GM21786 (cell line): ENCODE data around the gene L2HGDH.

Experiments
- ATAC-seq: cut with Tn5 transposase; IDR thresholded peaks from one replicate; pipeline ENCODE4 v1.9.1; 2021; ENCODE audit not compliant: unreplicated experiment

L2HGDH gene

DNA sequence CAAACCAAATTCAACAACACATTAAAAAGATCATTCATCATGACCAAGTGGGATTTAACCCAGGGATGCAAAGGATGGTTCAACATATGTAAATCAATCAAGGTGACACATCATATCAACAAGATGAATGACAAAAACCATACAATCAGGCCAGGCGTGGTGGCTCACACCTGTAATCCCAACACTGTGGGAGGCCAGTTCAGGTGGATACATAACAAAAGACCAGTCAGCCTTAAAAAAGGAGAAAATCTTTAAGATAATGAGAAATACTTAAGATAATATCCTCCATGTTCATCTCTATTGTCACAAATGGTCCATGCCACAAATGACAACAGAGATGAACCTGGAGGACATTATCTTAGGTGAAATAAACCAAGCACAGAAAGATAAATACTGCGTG is 12.4 kb downstream of the L2HGDH start:
- ATAC-seq, result no peak

DNA sequence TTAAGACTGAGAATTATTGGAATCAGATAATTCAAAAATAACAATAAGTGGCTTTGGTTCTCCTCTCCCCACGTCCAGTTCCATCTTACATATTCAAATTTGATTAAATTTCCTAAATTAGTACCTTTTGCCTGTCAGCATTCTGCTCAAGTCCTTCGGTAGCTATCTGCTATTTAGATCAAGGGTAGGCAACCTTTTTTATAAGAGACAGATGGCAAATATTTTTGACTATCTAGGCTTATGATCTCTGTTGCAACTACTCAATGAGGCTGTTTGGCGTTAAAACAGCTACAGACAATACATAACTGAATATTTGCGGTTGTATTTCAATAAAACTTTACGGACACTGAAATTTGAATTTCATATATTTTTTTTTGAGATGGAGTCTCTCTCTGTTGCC is 21.7 kb downstream of the L2HGDH start:
- ATAC-seq, result no peak

DNA sequence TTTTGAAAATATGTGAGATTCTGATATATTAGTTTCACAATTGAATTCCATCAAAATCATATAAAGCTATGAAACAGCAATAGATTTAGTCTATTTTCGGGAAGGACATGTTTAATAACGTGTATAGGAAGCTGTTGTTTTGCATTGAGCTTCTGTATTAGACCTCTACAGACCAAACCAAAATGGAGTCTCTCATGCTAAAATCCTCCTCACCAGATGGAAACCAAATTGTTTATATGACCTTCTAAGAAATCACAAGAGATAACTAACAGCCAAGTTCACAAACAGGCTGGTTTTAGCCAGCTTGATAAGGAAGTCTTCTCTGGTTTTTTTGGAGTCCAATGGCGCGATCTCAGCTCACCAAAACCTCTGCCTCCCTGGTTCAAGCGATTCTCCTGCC is 23.9 kb downstream of the L2HGDH start:
- ATAC-seq, result no peak

DNA sequence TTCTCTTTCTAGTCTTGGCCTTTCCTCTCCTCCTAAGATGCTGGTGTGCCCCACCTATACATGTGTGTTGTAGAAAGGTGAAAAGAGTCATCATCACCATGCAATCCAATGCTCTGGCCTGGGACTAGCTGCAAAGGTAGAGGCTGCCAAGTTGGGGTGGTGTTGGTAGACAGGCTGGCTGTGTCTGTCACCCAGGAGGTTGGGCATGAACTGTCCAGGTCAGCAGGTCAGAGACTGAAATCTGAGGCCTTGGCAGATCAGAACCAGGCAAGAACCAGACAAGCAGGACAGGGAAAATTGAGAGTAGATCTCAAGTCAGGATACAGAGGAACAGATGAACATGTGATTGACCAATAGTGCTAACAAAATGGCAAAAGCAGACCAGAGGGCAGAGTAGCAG is 26.2 kb downstream of the L2HGDH start:
- no peak for ATAC-seq

DNA sequence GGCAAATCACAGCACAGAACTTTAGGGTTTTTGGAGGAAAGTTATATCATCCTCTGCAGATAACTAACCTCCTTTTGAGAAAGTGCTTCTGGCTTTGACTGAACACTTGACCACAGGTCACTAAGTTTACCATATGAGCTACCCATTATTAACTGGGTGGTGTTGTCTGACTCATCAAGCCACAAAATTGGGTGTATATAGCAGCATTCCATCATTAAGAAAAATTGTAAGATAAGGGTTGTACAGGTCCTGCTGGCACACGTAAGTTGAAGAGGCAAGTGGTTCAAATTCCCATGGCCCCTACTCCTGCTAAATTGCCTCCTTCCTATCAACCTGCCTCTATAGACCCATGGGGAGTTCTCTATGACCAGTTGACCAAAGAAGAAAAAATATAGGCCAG is 39.5 kb downstream of the L2HGDH start:
- no peak for ATAC-seq

DNA sequence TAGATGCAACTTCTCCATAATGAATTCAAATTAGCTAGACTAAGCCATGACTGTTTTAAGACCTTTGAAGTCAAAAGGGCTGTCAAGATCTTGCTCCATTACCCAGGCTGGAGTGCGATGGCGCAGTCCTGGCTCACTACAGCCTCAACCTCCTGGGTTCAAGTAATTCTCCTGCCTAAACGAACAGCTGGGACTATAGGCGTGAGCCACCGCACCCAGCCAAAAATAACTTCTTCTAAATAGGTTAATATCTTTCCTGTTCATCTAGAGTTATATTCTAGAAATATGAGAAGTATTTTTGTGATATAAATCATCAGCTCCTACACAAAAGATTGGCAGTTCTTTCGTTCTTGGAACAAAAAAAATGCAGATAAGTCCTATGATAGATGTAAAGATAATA is 41.1 kb downstream of the L2HGDH start:
- ATAC-seq, result no peak

DNA sequence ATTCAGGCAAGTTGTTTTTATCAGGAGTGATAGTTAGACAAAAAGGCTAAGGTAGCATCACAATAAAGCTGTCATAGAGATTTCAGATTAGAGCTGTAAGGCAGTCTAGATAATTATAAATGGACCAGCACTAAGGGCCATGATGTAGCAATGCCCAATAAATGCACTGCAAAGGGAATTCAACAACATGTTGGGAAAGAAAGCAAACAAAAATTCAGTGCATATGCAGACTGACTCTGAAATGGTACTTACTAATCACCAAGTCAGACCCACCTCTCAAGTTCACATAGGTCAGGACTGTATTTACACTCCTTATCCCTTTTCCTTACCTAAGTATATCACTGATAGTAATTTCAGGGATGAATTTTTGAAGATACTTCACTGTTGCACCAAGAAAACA is 47.0 kb downstream of the L2HGDH start:
- no peak for ATAC-seq

DNA sequence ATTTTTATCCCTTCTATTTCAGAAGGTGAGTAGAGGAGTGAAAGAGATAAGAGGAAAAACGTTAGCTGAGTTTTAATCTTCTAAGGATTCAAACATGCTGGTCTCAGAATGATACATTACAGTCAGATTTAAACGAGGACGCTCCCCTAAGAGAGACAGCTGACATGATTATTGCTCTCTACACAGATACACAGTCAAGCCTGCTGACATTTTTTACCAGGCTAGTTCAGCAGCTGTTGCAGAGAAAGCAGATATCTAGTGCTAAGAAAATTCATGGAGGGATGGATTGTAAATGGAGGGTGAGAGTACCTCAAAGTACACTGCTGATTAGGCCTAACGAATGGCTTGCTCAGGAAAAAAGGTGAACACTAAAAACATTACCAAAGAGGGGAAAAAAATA is 48.7 kb downstream of the L2HGDH start:
- ATAC-seq, result no peak

DNA sequence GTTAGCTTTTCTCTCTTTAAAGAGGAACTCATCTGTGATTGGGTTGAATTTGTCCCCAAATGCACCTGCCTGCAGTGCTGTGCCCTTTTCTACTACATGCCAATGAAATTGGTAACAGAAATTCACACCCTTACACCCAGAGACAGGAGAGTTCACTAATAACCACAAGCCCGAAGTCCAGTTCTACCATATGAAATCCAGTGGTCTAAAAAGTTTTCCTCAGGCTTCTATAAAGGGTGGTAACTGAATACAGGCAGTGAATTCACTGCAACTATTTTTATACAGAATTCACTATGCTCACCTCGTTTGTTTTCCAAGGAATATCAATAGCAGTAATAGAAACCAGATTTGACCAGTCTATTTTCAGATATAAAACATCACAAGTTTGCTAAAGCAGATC is 49.2 kb downstream of the L2HGDH start:
- ATAC-seq, result no peak

DNA sequence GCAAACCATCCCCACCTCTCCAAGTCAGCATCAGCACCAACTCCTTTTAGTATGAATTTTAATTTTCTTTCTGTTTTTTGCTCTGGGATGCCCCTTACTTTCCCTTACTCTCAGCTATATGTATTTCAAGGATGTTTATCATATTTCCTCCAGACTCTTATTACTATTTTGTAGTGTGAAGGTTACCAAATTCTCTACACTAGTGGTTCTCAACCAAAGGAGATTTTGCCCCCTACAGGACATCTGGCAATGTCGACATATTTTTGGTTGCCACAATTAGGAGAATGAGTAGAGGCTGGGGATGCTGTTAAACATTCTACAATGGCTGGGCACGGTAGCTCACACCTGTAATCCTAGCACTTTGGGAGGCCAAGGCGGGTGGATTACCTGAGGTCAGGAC is 51.5 kb downstream of the L2HGDH start:
- no peak for ATAC-seq

DNA sequence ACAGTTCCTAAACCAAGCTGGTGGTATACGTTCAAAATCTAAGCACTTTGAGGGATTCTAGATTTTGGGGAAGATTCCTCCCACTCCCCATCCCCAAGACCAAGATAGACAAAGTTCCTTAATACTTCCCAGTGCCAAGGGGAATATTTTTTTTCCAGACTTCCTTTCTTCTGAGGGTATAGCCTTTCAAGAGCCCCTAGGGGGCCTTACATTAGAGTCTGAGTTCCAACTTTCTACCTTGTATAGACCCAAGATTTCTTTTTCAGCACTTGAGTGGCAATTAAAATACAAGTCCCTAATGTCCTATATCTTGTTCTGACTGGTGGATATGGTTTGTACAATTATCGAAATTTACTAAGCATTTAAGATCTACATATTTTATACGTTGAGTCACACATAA is 52.0 kb downstream of the L2HGDH start:
- ATAC-seq, result no peak

DNA sequence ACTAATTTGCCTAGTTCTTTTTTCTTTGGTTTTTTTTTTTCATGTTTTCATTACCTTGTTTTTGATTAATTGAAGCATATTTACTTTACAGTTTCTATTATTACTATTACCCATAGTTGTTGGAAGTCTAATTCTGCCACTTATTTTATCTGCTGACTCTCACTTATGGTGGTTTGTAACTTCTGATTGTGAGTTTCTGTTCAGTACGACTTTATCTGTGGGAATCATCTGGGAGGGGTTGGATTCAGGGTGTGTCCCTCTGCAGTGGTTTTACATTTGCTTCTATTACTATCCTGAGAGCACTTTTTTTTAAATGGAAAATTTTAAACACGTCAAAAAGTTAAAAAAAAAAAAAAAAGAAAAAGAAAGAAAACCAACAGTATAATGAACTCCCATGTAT is 54.3 kb downstream of the L2HGDH start:
- ATAC-seq, result no peak

DNA sequence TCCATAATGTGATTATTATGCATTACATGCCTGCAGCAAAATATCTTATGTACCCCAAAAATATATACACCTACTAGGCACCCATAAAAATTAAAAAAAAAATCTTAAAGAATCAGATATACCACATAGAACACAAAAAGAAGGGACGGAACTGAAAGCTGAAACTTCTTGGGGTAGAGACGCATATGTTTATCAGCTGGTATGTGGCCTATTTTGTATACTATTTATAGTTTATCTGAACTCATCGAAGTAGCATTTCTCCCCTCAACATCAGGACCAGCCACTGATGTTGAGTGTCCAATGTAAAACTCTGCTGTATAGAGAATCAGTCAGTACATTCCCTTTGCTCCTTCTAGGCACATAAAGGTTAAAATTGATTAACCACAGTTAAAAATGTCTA is 57.8 kb downstream of the L2HGDH start:
- ATAC-seq, result no peak

DNA sequence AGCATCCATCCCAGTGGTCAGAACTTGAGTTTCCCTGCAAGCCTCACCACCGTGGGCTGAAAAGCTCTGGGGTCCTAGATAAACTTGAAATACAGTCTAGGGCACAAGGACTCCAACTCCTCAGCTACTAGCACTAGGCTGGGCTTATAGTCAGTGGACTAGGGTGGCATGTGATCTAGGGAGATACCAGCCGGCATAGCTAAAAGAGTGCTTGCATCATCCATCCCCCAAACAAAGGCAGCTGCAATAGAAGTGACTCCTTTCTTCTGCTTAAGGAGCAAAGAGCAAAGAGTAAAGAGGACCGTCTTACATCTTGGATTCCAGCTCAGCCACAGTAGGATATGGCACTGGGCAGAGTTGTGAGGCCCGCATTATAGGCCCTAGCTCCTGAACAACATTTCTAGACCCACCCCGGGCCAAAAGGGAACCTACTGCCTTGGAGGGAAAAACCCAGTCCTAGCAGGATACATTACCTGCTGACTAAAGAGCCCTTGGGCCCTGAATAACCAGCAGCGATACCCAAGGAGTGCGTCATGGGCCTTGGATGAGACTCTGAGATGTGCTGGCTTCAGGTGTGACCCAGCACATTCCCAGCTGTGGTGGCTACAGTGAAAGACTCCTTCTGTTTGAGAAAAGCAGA is 62.8 kb downstream of the L2HGDH start:
- ATAC-seq, result no peak

DNA sequence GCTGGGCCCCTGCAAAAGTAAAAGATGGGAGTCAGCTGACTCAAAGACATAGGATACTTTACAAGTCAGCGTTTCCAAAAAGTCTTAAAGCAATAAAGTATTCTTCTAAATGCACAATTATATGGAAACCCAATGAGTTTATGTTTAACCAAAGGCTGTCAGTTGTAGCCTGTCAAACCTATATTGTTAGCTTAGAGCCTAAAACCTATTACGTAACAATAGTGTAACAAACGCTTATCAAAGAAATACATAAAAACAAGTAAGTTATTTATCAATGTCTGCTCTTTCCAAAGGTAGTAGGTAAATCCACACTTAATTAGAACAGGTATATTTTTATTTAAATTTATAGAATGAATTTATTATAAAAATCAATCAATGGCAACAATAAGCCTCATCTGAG is 64.8 kb downstream of the L2HGDH start:
- ATAC-seq, result no peak

DNA sequence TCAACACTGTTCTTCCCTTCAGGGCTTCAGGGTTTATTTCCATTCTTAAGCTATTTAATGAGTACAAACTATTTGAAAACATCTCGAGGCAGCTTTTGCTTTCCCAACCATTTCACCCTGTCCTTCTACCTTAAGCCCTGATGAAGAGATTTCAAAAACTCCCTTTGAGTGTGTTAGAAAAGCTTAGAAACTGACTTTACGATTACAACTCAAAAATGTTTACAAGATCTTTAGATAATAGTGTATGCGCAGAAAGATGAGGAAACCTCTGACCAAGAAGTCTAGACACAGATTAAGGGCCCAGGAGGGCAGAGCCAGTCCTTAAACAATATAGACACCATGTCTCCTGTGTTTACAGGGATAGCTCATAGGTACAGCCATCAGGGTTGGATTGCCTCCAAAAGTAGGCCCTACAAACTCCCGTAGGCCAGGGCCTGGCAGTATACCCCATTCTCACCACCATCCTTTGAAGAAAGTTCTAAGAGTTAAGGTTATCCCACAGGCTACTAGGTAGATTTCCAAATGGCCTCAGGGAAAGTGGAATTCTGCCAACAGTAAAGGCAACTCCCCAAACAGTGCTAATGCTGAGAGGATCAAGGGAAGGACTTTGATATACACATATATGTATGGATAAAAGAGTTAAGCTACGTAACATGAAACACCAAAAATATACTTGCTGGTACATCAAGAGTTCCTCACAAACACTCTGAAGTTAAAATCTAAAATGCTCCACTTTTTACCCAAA is 69.3 kb downstream of the L2HGDH start:
- ATAC-seq, result no peak

DNA sequence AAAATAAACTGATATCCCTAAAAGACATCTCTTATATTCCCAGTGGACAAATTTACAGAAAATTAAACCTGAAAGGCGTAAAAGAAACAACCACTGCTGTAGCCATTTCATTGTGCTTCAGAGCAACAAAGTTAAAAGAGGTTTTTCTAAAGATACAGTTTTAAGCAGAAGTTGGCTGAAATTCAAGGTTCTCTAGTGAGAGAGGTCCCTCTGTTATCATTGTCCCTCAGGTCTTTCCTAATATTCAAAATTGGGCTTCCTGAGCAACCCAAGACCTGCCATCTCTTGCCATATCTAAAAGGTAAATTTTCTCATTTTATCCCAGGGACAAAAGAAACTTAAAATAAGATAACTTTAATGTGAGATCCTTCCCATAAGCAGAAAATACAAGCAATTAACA is 69.9 kb downstream of the L2HGDH start:
- no peak for ATAC-seq

DNA sequence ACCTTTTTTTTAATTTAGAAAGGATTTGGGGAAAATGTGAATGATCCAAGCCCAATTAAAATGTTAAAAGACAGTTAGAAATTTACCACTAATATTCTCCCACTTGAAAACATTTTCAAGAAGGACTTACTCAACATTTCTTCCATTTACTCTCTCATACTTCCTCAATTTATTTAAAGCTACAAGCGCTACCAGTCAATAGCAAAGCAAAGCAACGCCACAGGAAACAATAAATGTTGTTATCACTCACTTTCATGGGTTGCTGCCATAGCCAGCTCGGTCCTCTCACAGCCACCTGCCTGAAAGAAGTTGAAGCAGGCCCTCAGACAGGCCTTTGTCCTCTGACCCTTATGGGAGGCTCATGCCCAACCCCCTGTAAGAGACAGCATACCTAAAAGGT is 74.6 kb downstream of the L2HGDH start:
- no peak for ATAC-seq

DNA sequence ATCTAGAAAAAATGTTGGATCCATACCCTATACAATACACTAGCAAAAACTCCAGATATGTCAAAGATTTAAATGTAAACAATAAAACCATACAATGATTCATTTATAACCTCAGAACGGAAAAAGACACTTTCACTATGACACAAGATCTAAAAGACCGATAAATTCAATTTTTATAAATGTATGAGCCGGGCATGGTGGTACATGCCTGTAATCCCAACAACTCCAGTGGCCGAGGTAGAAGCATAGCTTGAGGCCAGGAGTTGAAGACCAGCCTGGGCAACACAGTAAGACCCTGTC is 78.1 kb downstream of the L2HGDH start:
- no peak for ATAC-seq

DNA sequence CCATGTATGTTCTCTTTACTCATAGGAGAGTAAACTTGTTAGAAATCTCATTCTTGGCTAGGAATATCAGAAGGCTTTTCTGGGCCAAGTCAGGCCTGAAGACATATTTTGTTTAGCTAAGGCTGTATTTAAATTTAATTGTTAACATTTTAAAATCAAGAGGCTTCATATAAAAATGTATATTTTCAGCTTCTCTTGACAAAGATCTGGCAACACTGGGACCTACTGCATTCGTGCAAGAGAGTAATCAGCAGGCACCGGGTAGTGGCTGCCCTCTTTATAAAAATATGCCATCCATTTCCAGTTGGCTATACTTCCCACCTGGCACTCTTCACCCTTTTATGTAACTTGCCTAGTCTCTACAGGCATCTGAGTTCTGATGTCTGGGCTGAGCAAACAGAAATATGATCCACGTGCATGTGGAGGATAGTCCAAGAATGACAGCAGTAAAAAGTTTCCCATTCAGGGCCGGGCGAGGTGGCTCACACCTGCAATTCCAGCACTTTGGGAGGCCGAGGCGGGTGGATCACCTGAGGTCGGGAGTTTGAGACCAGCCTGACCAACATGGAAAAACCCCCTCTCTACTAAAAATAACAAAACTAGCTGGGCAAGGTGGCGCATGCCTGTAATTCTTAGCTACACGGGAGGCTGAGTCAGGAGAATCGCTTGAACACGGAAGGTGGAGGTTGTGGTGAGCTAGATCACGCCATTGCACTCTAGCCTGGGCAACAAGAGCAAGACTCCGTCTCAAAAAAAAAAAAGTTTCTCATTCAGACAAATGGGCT is 78.7 kb downstream of the L2HGDH start:
- no peak for ATAC-seq

DNA sequence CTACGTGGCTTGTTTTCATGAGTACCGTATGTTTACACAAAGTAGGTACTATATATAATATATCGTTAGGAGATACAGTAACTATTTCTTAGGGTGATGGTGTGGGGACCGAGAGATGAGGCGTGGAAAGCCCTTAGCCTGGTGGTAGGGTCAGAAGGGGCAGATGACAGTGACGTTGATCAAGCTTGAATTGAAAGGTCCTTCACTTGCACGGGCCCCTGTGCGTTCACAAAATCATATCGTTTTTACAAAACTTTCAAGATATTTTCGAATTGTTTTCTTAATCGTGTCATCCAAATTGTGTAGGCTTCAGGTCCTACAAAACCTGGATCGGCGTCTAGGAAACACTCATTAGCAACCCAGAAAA is 79.8 kb downstream of the L2HGDH start:
- no peak for ATAC-seq

DNA sequence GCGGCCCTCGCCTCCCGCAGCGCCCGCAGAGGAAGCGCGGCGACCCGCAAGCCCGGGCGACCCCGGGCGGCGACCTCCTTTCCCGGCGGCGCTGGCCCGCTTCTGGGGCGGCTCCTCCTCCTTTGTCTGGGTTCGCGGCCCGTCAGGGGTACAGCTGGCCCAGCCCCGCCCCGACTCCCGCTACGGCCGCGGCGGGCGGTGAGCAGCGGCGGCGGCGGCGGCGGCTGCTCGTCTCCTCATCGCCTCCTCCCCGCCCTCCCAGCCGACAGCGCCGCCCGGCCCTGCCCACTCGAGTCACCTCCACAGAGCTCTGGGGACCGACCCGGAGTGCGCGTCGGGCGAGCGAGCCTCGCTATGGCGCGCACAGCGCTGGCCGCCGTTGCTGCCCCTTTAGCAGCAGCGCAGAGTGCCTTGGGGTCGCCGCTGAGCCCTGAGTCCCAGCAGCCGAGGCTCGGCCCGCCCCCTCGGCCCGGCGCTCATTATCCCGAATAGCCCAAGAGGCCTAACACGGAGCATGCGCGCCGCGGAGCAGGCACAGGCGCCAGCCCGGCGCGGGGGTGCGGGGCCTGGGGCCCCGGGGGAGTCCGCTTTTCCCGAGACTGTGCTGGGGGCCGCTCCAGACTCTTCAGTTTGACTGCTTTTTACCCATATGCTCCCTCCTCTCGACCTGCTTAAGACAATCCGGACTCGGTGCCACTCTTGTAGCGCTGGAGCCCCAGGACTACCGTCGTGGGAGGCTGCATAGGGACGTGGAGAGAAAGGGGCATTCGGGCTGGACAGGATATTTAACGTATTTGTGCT is 80.4 kb downstream of the L2HGDH start, which contains the start of gene SOS2:
Gene SOS2, minus strand, starts transcription at position 104 of the 801 bp plus-strand sequence. CDS start 295 bp downstream, outside the sequence.
- peak; percentile 83 for ATAC-seq
